GM19397 (cell line): ENCODE data around the gene CTSW.

Experiments
- ATAC-seq: cut with Tn5 transposase; IDR thresholded peaks from one replicate; pipeline ENCODE4 v1.9.1; 2021; ENCODE audit warnings: mild to moderate bottlenecking, moderate library complexity; ENCODE audit not compliant: unreplicated experiment

Gene CTSW

GRCh38 chr11:65865550-65866172, 14.0 kb upstream of the CTSW start:
- no peak for ATAC-seq

DNA sequence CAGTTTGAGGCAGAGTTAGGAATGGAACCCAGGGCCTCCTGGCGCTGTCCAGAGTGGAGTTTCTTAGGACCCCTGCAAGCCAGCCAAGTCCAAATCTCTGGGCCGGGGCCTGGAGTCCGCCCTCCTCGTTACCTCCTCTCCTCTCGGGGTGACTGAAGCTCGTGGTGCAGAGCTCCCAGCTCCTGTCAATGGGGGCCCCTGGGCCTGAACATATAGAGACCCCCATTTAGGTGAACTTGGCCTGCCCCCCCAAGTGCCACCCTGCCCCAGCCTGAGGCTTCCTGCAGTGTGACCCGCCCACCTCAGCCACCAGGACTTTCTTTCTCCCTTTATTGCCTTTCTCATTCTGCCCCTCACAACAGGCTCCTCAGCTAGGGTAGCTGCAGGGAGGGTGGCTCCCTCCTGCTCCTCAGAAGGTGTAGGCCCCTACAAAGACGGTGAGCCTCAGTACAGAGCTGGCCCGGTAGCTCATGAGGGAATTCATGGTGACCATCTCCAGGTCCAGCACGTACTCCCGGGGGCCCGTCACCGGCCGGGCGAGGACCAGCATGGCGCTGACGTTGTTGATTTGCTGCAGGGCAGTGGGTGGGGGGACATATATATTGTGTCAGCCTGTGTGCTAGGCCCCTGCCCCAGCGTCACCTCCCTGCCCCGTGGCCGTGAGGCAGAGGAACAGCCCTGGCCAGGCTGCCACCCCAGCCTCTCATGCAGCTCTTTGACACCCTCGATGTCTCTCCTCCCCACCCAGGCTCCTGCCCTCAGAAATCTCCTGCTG, 12.9 kb upstream of the CTSW start:
- no peak for ATAC-seq

- no peak for ATAC-seq
These were observed 12.2 kb upstream of the CTSW start for GRCh38 chr11:65867284-65868071.

DNA sequence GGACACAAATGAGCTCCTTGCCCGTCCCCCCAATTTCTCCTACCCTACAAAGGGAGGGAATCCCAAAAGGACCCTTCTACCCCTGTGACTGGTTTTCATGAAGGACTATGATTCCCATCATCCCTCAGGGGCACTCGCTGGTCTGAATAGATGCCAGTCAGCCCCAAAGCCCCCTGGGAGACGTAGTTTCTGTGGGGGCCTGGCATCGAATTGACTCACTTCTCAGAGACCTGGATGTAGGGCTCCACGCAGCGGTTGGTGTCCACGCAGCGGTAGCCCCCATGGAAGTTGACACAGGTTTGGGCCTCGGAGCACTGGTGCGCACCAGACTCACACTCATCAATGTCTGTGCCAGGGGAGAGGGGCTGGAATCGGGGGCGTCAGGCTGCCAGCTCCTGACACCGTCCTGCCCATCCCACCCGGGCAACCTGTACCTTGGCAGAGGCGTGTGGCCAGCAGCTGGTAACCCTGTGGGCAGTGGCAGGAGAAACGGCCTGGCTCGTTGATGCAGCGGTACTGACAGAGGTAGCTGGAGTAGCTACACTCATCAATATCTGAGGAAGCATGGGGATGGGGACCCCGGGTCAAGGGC, 11.5 kb upstream of the CTSW start:
- no peak for ATAC-seq

DNA sequence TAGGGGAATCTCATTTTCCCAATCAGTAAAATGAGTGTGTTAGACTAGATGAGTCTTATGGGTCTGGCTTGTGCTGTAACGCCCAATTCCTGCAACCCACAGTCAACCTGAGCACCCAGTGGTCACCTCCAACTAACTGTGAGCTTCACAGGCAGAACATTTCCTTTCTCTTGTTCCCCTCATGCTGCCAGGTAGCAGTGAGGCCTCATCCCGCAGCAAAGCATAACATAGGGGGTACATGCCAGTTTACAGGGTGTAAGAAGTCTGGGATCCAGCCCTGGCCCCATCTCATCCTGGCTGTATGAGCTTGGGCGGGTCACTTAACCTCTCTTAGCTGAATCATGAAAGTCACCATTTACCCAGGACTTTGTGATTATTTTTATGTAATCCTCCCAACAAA, 10.7 kb upstream of the CTSW start:
- ATAC-seq: no peak

DNA sequence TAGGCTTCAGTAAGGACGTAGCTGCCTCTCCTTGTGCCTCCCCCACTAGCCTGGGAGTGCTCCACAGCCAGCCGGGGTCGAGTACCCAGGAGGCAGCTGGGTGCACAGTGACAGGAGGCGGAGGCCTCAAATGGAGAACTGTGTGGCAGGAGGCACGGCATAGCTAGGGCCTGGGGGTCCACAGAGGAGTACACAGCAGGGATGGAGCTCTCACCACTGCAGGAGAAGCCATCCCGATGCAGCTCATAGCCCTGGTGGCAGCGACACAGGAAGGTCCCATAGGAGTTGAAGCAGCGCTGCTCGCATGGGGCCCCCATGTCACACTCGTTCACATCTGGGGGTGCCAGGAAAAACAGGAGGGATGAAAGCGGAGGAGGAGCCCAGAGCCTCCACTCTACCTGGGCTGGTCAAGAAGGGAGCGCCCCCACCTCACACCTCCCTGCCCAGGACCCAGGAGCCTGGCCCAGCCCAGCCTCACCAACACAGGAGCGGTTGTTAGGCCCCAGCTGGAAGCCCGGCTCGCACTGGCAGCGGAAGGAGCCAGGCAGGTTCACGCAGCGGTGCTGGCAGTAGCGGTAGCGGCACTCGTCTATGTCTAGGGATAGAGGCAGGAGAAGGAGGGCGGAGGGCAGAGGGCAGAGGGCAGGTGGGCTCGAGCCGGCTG, 9.9 kb upstream of the CTSW start:
- ATAC-seq: no peak

- ATAC-seq: no peak
These were observed 9.4 kb upstream of the CTSW start for GRCh38 chr11:65870307-65870658.

- ATAC-seq: no peak
These were observed 8.6 kb upstream of the CTSW start for GRCh38 chr11:65870706-65871681.

DNA sequence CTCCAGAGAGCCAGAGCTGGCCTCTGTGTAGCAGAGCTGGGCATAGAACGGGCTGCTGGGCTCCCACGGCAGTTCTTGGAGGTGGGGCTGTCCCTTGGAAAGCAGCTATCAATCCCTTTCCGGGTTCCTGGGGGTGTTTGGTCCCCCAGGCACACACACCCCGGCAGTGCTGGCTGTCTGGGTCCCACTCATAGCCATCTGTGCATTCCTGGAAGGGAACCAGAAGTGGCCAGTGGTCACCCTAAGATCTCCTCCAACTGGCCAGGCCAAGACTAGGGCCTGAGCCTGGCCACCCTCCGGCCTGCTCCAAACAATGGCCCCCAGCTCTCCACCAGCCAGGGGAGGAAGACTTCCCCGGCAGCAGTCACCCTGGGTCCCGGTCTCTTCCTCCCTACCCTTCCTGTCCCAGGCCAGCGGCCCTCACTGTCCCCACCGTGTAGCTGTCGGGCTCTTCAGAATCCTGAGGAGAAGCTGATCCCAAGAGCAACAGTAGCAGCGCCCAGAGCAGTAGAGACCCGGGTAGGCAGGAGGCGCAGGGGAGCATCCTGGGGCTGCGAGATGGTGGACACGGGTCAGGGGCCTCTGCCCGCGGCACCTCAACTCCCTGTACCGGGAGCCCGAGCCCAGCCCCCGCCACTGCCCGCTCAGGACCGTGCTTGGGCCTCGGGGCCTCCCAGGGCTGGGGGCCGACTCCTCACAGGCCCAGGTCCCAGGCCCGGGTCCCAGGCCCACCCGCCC, 7.7 kb upstream of the CTSW start:
- no peak for ATAC-seq

DNA sequence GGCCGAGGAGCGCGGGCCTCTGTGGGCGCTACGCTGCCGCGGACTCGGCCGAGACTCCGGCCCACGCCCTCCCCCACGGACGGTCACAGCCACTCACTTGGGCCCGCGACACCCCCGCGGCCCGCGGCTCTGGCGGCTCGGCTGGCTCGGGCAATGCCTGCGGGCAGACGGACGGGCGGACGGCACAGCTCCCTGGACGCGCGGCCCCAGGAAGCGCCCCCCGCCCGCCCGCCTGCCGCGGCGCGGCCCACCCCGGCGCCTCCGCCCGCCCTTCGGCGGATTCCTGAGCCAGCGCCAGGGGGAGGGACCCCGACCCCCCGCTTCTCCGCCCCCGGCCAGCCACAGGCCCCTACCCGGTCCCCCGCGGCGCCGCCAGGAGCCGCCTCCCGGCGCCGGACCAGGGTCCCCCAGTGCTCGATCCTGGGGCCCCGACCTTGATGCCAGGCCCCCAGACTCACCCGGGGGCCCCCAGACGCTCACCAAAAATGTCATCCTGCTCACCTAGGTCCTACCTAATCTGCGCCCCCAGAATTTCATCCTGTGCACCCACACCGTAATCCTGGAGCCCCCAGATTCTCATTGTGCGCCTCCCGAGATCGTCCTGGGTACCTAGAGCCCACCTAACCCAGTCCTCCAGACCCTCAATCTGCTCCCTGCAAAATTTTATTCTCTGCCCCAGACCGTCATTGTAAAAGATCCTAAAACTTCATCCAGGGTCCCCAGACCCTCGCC, 6.9 kb upstream of the CTSW start, which contains the start of gene EFEMP2:
TSS of gene EFEMP2 (minus strand) at position 215 of the 732 bp plus-strand sequence. CDS start 446 bp downstream, outside the sequence.
- no peak for ATAC-seq

- peak; percentile 85 for ATAC-seq
These were observed 6.1 kb upstream of the CTSW start for GRCh38 chr11:65873318-65874156.

GRCh38 chr11:65880027-65880426, 390 bp downstream of the CTSW start:
- no peak for ATAC-seq

- ATAC-seq: no peak
These were observed 1.3 kb downstream of the CTSW start for GRCh38 chr11:65880844-65881421.

DNA sequence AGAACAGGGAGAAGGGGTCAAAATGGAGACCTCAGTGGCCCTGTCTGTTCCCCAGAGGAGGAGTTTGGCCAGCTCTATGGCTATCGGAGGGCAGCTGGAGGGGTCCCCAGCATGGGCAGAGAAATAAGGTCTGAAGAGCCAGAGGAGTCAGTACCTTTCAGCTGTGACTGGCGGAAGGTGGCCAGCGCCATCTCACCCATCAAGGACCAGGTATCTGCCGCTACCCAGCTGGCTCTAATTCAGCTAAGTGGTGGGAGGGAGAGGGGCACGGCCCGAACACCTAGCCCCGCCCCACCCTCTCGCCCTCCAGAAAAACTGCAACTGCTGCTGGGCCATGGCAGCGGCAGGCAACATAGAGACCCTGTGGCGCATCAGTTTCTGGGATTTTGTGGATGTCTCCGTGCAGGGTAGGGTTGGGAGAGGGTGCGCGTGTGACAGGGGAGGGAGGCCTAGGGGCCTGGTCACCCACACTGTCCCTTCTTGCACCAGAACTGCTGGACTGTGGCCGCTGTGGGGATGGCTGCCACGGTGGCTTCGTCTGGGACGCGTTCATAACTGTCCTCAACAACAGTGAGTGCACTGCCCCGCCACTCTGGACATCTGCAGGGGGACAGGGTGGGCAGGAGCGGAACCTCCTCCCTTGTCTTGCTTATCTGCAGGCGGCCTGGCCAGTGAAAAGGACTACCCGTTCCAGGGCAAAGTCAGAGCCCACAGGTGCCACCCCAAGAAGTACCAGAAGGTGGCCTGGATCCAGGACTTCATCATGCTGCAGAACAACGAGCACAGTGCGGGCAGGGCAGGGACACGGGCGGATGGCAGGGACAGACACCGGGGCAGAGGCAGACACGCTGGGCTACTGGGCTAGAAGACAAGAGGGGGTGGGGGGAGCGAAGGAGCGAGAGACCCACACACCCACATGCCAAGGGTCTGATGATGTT, 2.8 kb downstream of the CTSW start:
- no peak for ATAC-seq

DNA sequence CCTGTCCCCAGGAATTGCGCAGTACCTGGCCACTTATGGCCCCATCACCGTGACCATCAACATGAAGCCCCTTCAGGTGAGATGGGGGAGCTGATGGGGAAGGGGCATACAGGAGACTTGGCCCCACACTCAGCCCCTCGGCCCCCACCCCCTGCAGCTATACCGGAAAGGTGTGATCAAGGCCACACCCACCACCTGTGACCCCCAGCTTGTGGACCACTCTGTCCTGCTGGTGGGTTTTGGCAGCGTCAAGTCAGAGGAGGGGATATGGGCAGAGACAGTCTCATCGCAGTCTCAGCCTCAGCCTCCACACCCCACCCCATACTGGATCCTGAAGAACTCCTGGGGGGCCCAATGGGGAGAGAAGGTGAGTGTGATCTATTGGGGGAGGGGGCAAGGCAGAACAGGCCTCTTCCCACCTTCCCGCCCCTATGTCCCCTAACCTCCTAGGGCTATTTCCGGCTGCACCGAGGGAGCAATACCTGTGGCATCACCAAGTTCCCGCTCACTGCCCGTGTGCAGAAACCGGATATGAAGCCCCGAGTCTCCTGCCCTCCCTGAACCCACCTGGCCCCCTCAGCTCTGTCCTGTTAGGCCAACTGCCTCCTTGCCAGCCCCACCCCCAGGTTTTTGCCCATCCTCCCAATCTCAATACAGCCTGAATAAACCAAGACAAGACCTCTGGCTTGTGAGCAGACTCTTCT, 3.6 kb downstream of the CTSW start:
- no peak for ATAC-seq
